HG02973 (cell line): Measurements from ENCODE around the gene CMTM1.

Source experiments
- ATAC-seq: cut with Tn5 transposase; IDR thresholded peaks from one replicate; pipeline ENCODE4 v1.9.1; 2021; ENCODE audit warnings: moderate library complexity; ENCODE audit not compliant: unreplicated experiment

The CMTM1 gene

GRCh38 chr16:66538910-66539309, 27.3 kb upstream of the CMTM1 start:
- ATAC-seq, result no peak

DNA sequence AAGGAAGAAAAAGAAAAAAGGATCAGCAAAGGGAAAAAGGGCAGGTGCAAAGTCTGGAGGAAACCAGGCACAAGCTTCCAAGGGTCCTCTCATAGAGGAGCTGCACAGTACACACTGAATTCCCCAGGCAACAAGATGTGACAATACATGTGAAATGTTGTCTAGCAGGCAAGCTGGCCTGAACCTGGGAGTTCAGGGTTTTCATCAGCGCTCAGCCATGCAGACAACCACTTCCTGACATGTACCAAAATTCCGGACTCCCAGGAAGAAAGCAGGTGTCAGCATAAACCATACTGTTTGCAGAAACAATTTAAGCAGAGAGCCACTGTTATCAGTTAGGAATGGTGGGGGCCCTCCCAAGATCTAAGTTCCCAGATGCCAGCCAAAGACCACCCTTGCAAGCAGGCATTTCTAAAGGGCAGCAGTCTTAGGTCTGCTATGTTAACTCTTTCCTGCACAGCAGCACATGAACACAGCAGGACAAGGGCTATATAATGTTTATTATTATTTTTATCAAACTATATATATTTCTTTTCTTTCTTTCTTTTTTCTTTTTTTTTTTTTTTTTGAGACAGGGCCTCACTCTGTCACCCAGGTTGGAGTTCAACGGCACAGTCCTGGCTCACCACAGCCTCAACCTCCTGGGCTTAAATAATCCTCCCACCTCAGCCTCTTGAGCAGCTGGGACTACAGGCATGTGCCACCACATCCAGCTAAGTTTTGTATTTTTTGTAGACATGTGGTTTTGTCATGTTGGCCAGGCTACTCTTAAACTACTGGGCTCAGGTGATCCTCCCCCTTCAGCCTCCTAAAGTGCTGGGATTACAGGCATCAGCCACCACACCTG, 26.4 kb upstream of the CMTM1 start:
- peak; percentile 68 for ATAC-seq

DNA sequence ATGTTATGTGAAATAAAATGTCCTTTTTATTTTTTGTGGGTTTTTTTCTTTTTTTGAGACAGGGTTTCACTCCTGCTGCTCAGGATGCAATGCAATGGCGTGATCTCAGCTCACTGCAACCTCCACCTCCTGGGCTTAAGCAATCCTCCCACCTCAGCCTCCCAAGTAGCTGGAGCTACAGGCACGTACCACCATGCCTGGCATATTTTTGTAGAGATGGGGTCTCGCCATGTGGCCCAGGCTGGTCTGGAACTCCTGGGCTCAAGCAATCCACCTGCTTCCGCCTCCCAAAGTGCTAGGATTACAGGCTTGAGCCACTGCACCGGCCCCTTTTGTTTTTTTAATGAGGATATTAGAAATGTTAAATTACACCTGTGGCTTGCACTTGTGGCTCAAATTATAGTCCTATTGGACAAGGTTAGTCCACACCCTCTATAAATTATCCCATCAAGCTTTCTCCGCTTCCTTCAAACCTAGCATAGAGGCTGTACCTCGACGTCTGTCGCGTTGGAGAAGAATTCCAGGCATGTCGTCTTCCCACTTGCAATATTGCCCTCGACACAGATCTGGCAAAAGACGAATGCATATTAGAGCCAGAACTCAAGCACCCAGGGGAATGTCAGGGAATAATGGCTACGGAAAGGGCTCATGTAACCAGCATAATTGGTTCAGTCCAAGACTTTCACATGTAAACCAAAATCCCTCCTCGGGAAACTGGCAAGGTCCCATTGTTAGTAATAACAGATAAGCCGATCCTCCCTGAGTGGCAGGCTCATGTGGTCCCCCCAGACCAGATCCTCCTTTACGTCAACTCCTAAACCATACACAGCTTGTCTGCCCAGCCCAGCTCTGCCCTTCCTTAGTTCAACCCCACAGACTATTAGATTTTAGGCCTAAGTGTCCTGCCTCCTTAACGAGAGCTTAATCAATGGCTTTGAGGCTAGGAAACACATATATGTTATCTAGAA, 24.6 kb upstream of the CMTM1 start:
- ATAC-seq, result no peak

DNA sequence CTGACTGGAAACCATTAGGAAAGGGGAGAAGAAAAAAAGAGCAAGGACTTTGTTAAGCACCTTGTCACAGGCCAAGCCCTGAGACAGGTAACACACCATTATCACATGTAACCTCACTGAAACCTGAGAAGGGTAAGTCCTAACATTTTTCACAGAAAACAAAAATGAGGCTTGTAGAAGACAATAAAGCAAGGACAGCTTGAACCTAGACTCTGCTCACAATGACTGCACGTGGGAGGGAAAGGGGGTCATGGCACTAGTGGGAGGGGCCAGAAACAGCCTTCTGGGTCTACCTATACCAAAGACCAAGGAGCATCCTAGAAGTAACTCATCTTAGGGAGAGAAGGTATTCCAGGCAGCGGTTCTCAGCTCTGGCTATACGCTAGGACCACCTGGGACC, 23.8 kb upstream of the CMTM1 start:
- no peak for ATAC-seq

DNA sequence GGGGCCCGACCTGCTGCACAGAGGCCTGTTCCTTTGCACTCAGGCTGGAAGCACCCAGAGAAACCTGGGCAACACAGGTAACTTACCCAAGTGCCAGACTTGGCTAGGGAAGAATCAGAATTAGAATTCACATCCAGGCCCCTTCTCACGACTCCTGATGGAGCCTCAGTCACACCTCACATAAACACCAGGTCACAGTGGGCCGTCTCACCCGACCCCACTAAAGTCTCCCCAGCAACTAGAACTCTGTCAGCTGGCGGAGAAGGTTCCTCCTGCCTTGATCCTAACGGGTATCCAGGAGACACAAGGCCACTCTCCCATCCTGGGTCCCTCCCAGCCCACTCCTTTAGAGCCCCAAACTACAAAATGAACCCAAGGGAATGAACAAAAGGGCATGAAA, 22.7 kb upstream of the CMTM1 start:
- no peak for ATAC-seq

GRCh38 chr16:66544016-66544757, 22.1 kb upstream of the CMTM1 start:
- ATAC-seq, result no peak

DNA sequence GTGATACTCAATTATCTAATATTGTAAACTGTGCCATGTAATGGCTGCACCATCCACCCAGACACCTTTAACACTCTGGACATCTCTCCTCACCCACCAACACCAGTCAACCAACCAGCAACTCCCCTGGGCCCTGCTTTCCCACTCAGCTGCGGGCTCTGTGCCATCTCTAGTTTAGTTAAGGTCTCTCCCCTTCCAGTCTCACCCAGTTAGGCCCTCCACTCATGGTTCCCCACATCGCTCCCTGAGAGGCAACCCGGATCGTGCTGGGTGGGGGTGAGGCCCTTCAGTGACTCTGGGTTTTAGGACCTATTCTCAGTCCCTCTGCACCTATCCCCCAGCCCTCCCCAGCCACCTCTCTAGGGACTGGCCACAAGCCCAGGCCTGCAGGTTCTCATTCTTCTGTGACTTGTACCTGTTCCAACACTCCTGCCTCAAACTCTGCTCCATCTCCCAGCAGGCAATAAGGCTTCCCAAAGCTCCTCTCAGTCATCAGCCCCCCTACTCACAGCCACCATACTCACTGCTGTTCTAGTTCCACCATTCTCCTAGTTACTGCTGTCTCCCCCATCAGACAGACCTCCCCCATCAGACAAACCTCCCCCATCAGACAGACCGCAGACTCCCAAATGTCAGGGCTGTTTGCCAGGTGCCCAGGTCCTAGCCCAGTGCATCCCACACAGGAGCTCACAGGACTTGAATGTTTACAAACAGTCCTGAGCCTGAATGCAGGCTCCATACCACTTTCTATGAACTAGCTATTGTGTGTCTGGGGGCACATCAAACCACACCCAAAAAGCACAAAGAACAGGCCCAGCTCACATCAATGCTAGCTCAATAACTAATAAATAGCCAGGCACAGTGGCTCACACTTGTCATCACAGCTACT, 18.9 kb upstream of the CMTM1 start:
- ATAC-seq, result no peak

DNA sequence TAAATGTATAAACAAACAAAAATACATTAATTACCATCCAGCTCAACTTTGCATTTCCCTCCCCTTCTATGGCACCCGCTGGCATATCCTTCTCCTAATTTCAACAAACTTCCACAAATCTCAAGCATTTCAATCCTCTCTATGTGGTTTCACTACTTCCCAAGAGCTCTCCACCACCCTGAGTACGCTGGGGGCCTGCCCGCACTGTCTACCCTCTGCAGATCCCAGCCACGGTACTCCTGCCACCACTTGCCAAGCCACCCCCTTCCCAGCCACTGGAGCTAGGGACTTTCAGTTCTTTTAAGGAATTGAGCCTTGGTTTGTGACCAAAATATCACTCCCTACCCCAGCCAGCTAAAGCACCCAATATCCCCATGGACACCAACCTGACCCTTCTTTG, 18.2 kb upstream of the CMTM1 start:
- no peak for ATAC-seq

DNA sequence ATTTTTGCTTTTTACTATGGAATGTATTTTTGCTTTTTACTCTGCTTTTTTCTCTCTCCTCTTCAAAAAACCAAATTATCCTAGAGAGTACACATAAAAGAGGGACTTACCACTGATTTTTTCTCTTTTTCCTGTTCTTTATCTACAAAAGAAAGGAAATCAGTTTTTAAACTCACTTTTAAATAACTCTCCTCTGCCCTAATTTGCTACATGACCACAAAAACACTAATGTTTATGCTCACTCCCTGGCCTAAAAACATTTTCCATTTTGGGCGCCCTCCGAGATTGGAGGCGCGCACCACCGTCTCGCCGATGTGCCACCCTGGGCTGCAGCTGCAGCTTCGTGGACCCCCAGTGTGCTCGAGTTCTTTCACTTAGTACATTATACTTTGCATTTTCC, 17.4 kb upstream of the CMTM1 start:
- no peak for ATAC-seq

DNA sequence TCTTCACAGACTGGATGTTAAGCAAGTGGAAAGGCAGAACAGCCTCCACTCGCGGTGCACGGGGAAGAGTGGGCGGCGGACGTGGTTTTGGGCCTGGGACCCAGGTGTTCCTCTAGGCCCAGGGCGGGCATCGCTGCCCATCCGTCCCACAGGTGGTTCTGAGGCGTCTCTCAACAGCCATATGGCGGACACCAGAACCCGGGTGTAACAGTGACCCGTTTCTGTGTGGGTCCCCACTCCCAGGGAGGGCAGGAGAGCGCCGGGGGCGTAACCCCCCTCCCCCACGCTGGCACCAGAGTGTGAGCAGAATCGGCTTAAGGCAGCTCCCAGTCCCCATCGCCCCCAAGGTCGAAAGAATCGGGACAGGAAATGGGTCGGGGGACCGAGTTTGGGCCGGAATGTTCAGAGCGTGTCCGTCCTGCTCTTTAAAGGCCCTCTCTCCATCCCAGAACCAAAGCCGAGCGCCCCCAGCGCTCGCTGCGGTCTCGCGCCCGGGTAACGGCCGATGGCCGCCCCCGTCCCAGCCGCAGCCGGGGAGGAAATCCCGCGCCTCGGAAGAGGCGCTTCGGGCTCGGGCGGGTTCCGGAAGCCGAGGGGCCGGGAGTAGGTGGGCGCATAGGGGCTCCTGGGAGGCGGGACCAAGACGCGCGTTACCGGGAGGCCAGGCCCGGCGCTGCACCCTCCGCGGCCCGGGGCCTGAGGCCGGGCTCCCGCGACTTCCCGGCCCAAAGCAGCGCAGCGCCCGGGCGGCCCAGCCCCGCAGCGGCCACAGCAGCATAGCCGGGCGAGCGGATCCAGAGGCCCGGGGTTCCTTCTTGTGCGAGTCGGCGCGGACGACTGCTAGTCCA, 16.7 kb upstream of the CMTM1 start, which contains the start of gene TK2:
Gene TK2 (minus strand): TSS at position 839 of the 848 bp plus-strand sequence. CDS start 61 bp downstream, at position 778.
- no peak for ATAC-seq

DNA sequence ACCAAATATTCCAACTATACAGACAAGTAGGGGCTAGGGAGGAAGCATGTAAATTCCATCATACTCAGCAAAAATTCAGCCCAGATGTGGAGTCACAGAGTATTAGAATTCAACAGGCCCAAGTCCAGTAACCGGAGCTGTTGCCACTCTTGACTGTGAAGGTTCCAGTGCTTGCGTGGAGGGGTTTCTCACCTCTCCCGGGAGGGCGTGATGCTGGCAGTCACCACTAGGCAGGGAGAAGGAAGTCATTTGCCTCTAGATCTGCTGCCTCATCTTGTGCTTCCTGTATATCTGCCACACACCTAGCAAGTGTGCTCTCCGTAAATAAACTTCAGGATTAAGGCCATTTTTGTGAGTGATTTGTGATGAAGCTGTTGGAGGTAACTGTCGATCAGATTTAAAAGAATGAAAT, 14.9 kb upstream of the CMTM1 start:
- ATAC-seq, result no peak

GRCh38 chr16:66551788-66552285, 14.4 kb upstream of the CMTM1 start:
- no peak for ATAC-seq

GRCh38 chr16:66552286-66553177, 13.7 kb upstream of the CMTM1 start, which contains the start of gene CKLF:
CKLF (plus strand) TSS chr16:66552576; CDS start chr16:66552716, 140 bp downstream.
- peak; percentile 55 for ATAC-seq

GRCh38 chr16:66553223-66553622, 13.0 kb upstream of the CMTM1 start:
- ATAC-seq, result no peak

DNA sequence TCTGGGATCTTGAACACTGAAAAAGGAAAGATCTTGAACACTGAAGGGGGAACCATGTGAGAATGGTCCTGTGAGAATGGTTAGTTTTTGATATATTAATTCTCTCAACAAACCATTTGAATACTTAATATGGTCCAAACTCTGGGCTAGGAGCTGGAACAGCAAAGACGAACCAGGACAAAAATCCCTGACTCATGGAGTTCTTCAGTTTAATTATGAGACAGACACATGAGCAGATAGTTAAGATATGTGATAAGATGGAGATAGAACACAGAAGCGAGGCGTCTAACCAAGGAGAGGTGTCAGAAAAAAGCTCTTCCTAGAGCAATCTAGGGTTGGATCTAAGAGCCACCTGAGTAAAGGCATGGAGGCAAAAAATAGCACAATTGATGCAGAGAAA, 12.2 kb upstream of the CMTM1 start:
- no peak for ATAC-seq

GRCh38 chr16:66554495-66554894, 11.7 kb upstream of the CMTM1 start:
- no peak for ATAC-seq

DNA sequence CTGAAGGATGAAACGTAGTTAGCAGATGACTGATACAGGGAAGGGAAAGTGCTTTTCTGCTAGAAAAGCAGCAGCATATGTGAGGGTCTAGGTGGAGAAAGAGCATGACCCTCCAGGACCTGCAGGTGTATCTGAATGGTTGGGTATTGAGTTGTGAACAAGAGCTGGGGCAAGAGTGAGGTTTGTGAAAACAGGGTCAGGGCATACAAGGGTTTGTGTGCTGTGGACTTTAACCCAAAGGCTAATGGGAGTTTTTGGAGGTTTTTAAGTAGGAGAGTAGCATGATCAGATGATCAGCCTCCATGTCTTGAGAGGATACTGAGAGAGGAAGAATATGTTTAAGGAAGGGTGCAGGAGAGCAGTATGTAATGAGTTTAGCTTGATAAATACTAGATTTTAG, 6.1 kb upstream of the CMTM1 start:
- ATAC-seq, result no peak
